HG03108 (cell line): ENCODE data around the gene SYMPK.

Experiments used
- ATAC-seq: cut with Tn5 transposase; IDR thresholded peaks from one replicate; pipeline ENCODE4 v1.9.1; 2021; ENCODE audit warnings: moderate library complexity; ENCODE audit not compliant: unreplicated experiment

Gene SYMPK

GRCh38 chr19:45768655-45768983 is 94.3 kb downstream of the SYMPK start:
- no peak for ATAC-seq

GRCh38 chr19:45767881-45768654 is 94.9 kb downstream of the SYMPK start:
- no peak for ATAC-seq

GRCh38 chr19:45767410-45767880 is 95.5 kb downstream of the SYMPK start:
- ATAC-seq: no peak

DNA sequence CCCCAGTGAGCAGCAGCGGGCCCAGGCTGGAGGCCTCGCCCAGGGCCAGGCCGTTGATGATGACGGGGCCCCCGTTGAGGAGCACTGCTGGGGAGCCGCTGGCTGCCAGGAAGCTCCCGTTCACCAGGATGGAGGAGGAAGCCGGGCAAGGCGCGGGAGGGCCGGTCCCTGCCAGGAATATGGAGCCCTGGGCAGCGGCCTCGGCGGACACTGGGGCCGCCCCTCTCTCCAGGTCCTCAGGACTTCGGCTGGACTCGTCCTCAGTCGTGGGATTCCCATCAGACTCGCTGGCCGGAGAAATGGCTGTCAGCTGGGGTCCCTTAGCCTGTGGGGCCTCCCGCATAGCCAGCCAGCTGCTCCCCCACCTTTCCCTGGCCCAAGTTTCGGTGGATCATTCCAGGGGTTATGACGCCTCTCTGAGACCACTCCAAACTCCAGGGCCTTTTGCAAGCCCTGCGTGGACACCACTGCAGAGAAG is 96.0 kb downstream of the SYMPK start:
- no peak for ATAC-seq

- no peak for ATAC-seq
Measured at GRCh38 chr19:45766296-45766868, 96.6 kb downstream of the SYMPK start.

DNA sequence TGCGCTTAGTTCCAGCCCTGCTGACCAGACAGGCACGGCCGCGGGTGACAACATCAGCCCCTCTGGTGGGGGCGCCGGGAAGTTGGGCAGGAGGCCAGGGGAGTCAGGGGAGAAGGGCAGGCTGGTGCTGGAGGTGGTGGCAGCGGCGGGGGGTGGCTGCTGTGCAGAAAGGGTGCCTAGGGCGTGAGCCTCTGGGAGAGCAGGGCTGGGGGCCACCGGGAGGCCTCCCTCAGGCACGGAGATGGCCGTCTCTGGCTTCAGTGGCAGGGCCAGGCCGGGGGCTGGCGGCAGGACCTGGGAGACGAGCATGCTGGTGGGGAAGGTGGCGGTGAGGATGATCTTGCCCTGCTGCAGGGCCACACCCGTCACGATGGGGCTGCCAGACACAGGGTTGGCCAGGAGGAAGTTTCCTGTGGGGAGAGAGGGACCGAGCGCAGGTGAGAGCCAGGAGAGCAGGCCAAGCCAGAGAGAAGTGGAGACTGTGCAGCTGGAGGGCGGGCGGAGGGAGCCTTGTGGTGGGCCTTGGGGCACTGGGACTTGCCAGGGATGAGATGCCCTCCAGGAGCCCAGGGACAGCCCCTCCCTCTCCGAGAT is 97.1 kb downstream of the SYMPK start:
- ATAC-seq: no peak
